Vagina (tissue), 2 donors: ENCODE measurements around the gene HDHD5. TPM values are rescaled to one million over a fixed set of nuclear protein-coding genes. Genes with fewer than 3 reads are reported as not detected.

Source experiments
- DNase-seq, 2 donors: peaks; one replicate each; pipeline ENCODE4 v3.0.0-alpha.2; 2017; ENCODE audit errors: extremely low spot score in 2 of 2
- H3K27ac ChIP-seq: fragments of 200-600 bp; sonication (generic); one replicate; pipeline ENCODE4 v1.5.1; 2019
- H3K27me3 ChIP-seq: fragments of 200-600 bp; sonication (generic); one replicate; pipeline ENCODE4 v1.5.1; 2019
- H3K36me3 ChIP-seq, 2 donors: fragments of 200-600 bp; sonication (generic); one replicate each; pipeline ENCODE4 v1.5.1; 2017 to 2019
- H3K4me1 ChIP-seq: fragments of 200-600 bp; sonication (generic); one replicate; pipeline ENCODE4 v1.5.1; 2019
- H3K4me3 ChIP-seq, 2 donors: fragments of 200-600 bp; sonication (generic); 1 replicate in 1 of 2; 2 replicates in 1 of 2; pipeline ENCODE4 v1.5.1; 2016 to 2019
- H3K9me3 ChIP-seq: fragments of 200-600 bp; sonication (generic); one replicate; pipeline ENCODE4 v1.5.1; 2019
- CTCF ChIP-seq, 3 experiments: fragments of 450-650 bp in 2 of 3; fragments of 200-600 bp in 1 of 3; sonication (generic) in 1 of 3; IDR thresholded peaks; one replicate each; pipeline ENCODE4 v1.5.1; 2017 to 2019; ENCODE audit warnings: antibody characterized with exemption in 3 of 3, mild to moderate bottlenecking in 2 of 3, moderate library complexity in 2 of 3
- POLR2A ChIP-seq, 2 donors: fragments of 450-650 bp; IDR thresholded peaks; one replicate each; pipeline ENCODE4 v1.6.1; 2017; ENCODE audit warnings: antibody characterized with exemption in 2 of 2, mild to moderate bottlenecking in 2 of 2, moderate library complexity in 2 of 2
- POLR2AphosphoS5 ChIP-seq, 2 donors: sonication (generic); formaldehyde crosslinking; IDR thresholded peaks; one replicate each; pipeline ENCODE4 v1.9.0; 2017; ENCODE audit warnings: antibody characterized with exemption in 2 of 2, mild to moderate bottlenecking in 2 of 2, low read depth in 1 of 2; ENCODE audit not compliant: insufficient read depth in 1 of 2
- intact Hi-C: fragments of 100-400 bp; cut with DNase I; formaldehyde crosslinking; loops from one replicate; pipeline ENCODE4 v1.15.1; 2023
- total RNA-seq: library from RNA; depleted of rRNA; stranded (reverse); fragments of >200 nt; gene quantifications from one replicate; pipeline ENCODE4 v1.2.3, GENCODE V29; 2016

The HDHD5 gene
- total RNA-seq, 1 donor from 2014 or later = 30.0 TPM

DNA sequence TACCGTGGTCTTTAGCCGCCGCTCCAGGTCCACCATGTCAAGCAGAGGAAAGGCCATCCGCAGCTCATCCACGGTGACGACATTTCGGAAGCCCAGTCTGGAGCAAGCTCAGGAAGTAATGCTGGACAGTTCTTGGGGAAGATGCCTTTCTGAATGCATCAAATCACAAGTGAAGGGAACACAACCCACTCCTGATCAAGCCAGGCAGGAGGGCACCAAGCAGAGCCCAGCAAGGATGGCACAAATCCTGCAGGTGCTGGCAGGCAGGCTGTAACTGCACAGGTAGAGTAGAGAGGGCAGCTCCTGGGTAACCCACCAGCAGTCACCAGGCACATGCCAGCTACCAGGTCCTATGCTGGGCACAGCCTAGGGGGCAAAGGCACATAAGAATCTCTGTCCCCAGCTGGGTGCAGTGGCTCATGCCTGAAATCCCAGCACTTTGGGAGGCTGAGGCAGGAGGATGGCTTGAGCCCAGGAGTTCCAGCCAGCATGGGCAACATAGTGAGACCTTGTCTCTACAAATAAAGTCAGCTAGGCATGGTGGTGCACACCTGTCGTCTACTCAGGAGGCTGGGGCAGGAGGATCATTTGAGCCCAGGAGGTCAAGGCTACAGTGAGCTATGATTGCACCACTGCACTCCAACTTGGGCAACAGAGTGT, 13.9 kb downstream of the HDHD5 start:
- no peaks in the 10 kb centered on the region for H3K9me3 ChIP-seq
- no peak overlapping the region for H3K27ac ChIP-seq
- no peaks in the 10 kb centered on the region for H3K4me1 ChIP-seq
- no peak for DNase-seq
- TF ChIP-seq CTCF (IDR thresholded peaks at IDR 0.05) (no peak), POLR2A (IDR thresholded peaks at IDR 0.05) (no peak), POLR2AphosphoS5 (IDR thresholded peaks at IDR 0.05; ENCODE audit: insufficient read depth in 1 of 2, low read depth in 1 of 2) (no peak)
- no peak overlapping the region for H3K4me3 ChIP-seq
- intact Hi-C loops = no loop called here
- no peaks in the 10 kb centered on the region for H3K27me3 ChIP-seq
- H3K36me3 ChIP-seq = peaks cover 0 to 47% of the 10 kb centered on the region in 2 donors

- no peak overlapping the region for H3K27ac ChIP-seq
- no peak for DNase-seq
- H3K27me3 ChIP-seq = no peaks in the 10 kb centered on the region
- no peak for TF ChIP-seq POLR2A (IDR thresholded peaks at IDR 0.05)
- no peak for TF ChIP-seq POLR2AphosphoS5 (IDR thresholded peaks at IDR 0.05; ENCODE audit: insufficient read depth in 1 of 2, low read depth in 1 of 2)
- TF ChIP-seq CTCF (IDR thresholded peaks at IDR 0.05) = no peak
- peaks cover 0 to 47% of the 10 kb centered on the region in 2 donors for H3K36me3 ChIP-seq
- H3K4me1 ChIP-seq = no peaks in the 10 kb centered on the region
- H3K4me3 ChIP-seq = no peak overlapping the region
- intact Hi-C loops = no loop called here
- H3K9me3 ChIP-seq = no peaks in the 10 kb centered on the region
Measured at GRCh38 chr22:17143826-17144225, 15.3 kb downstream of the HDHD5 start.

- no peaks in the 10 kb centered on the region for H3K4me1 ChIP-seq
- TF ChIP-seq CTCF (IDR thresholded peaks at IDR 0.05) (no peak), POLR2A (IDR thresholded peaks at IDR 0.05) (no peak), POLR2AphosphoS5 (IDR thresholded peaks at IDR 0.05; ENCODE audit: insufficient read depth in 1 of 2, low read depth in 1 of 2) (no peak)
- H3K9me3 ChIP-seq = no peaks in the 10 kb centered on the region
- no peak overlapping the region for H3K27ac ChIP-seq
- no peak overlapping the region for H3K4me3 ChIP-seq
- DNase-seq = no peak
- intact Hi-C loops = no loop called here
- no peaks in the 10 kb centered on the region for H3K27me3 ChIP-seq
- peaks cover 0 to 51% of the 10 kb centered on the region in 2 donors for H3K36me3 ChIP-seq
Measured at GRCh38 chr22:17143101-17143500, 16.0 kb downstream of the HDHD5 start.

DNA sequence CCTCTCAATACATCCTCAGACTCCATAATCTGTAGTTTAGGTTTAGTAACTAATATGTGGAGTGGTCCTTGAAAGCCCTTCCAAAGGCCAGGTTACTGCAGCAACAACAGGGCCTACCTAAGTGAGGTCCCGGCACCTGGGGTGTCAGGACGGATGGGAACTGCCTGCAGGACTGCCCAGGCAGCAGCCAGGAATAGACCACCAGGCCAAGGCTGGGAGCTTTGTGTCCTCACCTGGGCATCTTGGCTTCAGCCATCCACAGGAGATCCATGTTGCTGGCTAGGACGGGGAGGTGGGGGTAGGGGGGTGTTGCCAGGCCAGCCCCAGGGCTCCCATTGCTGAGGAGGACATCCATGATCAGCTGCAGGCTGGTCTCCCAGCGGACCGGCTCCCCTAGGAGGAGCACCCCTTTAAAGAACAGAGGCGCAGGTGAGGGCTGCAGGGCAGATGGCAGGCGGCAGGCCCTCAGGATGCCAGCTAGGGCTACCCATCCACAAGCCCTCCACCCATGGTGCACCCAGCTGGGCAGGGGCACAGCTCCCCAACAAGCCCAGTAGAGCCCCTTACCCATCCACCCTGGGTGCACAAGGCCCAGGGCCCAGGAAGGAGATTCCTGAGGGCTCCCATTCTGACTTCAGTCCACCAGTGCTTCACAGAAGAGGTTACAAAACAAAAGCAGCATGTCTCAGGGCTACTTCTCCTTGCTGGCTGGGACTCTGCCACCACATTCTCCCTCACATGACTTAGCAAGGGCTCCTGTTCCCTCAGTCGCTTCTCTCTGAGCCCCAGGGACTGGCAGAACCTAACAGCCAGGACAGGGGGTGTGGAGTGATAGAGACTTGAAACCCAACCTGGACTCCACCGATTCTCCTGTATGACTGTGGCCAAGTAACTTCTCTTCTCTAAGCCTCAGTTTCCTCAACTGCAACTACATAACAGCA, 18.0 kb downstream of the HDHD5 start:
- H3K27me3 ChIP-seq = no peaks in the 10 kb centered on the region
- intact Hi-C loops = no loop called here
- no peak overlapping the region for H3K27ac ChIP-seq
- peaks cover 0 to 49% of the 10 kb centered on the region in 2 donors for H3K36me3 ChIP-seq
- DNase-seq = no peak
- no peaks in the 10 kb centered on the region for H3K9me3 ChIP-seq
- TF ChIP-seq POLR2A (IDR thresholded peaks at IDR 0.05) (no peak), POLR2AphosphoS5 (IDR thresholded peaks at IDR 0.05; ENCODE audit: insufficient read depth in 1 of 2, low read depth in 1 of 2) (no peak), CTCF (IDR thresholded peaks at IDR 0.05) (no peak)
- H3K4me3 ChIP-seq = no peak overlapping the region
- H3K4me1 ChIP-seq = no peaks in the 10 kb centered on the region
